Choroid plexus epithelial cell (primary cell): ENCODE results near the gene ZNF446.
A peak's percentile ranks its signal among the peaks of the same experiment; 100 is the strongest.

ENCODE experiments used
- DNase-seq: peaks from one replicate; pipeline ENCODE4 v3.0.0-alpha.2; 2010; ENCODE audit warnings: low read depth
- H3K4me3 ChIP-seq: 2 replicates; pipeline ENCODE4 v1.5.1; 2011; ENCODE audit warnings: low read depth, mild to moderate bottlenecking, control low read depth, low read length, moderate library complexity
- CTCF ChIP-seq: conservative IDR thresholded peaks from 2 replicates; pipeline ENCODE4 v1.5.1; 2011; ENCODE audit warnings: low read depth, mild to moderate bottlenecking, control low read depth, inconsistent platforms, low read length, moderate library complexity

ZNF446 gene

DNA sequence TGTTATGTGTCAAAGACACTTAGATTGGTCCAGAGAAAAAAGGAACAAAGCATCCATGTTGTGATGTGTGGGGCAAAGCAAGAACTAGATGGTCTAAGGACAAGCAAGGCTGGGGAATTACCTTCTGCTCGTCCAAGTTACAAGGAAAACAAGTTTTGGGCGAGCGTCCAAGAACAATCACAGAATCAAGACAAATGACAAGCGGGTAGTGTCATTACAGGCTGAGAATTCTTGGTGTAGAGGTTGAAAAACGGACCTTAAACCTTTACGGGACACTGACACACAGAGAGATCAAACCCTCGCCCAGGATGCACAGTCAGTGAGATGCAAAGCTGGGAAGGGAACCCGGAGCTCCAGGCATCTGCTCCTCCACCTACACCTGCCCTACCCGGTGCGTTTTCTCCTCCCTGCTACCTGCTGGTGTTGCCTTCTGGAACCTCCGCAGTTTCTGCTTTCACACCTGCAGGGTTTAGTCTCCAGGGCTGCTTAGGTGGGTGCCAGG is 25.2 kb upstream of the ZNF446 start:
- peak overlapping the region; percentile 91 for H3K4me3 ChIP-seq
- no peak for TF ChIP-seq CTCF
- DNase-seq: no peak

DNA sequence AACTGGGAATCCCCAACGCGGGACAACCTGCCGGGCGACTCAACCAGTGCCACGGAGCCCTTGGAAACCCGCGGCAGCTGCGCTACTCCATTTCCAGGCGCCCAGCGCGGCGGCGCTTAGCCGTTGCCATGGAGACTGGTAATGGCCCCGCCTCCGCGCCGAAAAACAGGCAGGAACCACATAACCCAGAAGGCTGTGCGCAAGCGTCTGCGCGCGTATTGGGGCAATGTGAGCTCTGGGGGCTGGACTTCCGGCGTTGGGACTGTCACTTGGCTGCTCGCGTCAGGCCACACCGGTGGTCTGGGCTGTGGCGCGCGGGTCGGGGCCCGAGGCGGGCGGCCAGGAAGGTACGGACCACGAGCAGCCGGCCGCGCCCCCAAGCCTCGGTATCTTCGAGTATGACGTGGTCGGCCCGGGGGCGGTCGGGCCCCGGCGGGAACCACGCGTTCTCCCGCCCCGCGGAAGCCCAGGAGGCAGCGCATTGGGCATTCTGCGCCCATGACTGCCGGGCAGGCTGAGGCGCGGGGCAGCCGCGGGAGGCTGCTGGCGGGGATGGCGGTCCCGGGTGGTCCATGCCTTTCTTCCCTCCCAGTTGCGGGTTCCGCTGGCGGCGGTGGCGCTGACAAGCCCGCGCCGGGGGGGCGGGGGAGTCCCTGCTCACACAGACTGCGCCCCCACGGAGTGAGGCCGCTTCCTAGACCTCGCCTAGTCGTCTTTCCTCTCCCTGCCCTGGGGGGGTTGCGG is 24.6 kb upstream of the ZNF446 start, which contains the start of gene ZNF324B:
Gene ZNF324B (plus strand): TSS at position 265 of the 744 bp plus-strand sequence. CDS start 2,080 bp downstream, outside the sequence.
- DNase-seq: peak; percentile 95
- peak within 1 kb of the TSS; percentile 91 for H3K4me3 ChIP-seq
- TF ChIP-seq CTCF: no peak

DNA sequence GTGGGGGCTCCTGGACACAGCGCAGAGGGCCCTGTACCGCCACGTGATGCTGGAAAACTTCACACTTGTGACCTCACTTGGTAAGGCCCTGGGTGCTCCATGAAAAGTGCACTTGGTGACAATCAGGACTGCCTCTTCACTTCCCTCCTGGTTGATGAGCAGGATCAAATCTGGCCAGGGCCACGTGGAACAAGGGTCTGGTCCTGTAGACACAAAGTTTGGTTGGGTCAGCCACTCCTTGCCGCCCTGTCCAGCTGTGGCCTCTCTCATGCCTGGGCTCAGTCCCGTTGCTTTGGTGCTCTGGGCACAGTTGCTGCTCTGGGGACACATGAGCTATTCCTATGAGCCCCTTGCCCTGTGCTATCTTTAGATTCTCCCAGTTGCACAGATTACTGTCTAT is 22.4 kb upstream of the ZNF446 start:
- DNase-seq: no peak
- H3K4me3 ChIP-seq: no peak overlapping the region
- TF ChIP-seq CTCF: no peak

DNA sequence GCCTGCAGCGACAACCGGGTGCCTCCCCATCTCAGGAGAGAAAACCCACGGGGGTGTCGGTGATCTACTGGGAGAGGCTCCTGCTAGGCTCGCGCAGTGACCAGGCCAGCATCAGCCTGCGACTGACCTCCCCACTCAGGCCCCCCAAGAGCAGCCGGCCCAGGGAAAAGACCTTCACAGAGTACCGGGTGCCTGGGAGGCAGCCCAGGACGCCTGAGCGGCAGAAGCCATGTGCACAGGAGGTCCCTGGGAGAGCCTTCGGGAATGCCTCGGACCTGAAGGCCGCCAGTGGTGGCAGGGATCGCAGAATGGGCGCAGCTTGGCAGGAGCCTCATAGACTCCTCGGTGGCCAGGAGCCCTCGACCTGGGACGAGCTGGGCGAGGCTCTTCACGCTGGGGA is 20.8 kb upstream of the ZNF446 start:
- H3K4me3 ChIP-seq: no peak overlapping the region
- no peak for TF ChIP-seq CTCF
- DNase-seq: no peak

- DNase-seq: no peak
- TF ChIP-seq CTCF: no peak
- no peak overlapping the region for H3K4me3 ChIP-seq
These were observed 20.0 kb upstream of the ZNF446 start for GRCh38 chr19:58456111-58456510.

DNA sequence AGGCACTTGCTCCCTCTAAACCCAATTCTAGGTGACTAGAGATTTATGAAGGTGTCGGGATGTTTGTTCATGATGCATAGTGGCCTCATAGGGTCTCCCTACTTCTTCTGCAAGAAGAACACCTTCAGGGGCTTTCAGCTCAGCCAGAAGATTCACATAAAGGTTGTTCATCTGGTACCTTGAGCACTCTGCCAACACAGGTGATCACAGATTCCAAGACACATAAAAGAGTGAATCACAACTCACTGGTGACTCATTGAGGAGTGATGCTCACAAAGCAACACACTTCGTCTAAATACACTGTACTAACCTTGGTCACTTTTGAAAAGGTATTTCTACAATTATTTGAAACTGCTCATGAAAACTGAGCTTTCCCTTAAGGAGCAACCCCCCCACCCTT is 16.1 kb upstream of the ZNF446 start:
- no peak overlapping the region for H3K4me3 ChIP-seq
- TF ChIP-seq CTCF: no peak
- no peak for DNase-seq
